Skeletal muscle tissue (tissue), 4 donors: ENCODE data around the gene SOCS7. TPM values are rescaled to one million over a fixed set of nuclear protein-coding genes. Genes with fewer than 3 reads are reported as not detected.

Source experiments
- H3K27ac ChIP-seq: one replicate; pipeline ENCODE4 v1.7.0; 2013; ENCODE audit warnings: mild to moderate bottlenecking, low read depth, low read length, inconsistent platforms
- H3K27me3 ChIP-seq, 3 donors: one replicate each; pipeline ENCODE4 v1.7.0; 2013; ENCODE audit warnings: low read length in 3 of 3; ENCODE audit not compliant: control insufficient read depth in 3 of 3, insufficient read depth in 3 of 3
- H3K36me3 ChIP-seq, 3 donors: one replicate each; pipeline ENCODE4 v1.7.0; 2013; ENCODE audit warnings: low read length in 3 of 3; ENCODE audit not compliant: control insufficient read depth in 3 of 3, insufficient read depth in 3 of 3
- H3K4me1 ChIP-seq, 3 donors: one replicate each; pipeline ENCODE4 v1.7.0; 2013; ENCODE audit warnings: low read length in 3 of 3, mild to moderate bottlenecking in 3 of 3; ENCODE audit not compliant: control insufficient read depth in 3 of 3, insufficient read depth in 3 of 3
- H3K4me3 ChIP-seq, 3 donors: one replicate each; pipeline ENCODE4 v1.7.0; 2013; ENCODE audit warnings: low read length in 3 of 3
- H3K9ac ChIP-seq, 3 donors: one replicate each; pipeline ENCODE4 v1.7.0; 2013; ENCODE audit warnings: low read length in 3 of 3, mild to moderate bottlenecking in 3 of 3, moderate library complexity in 2 of 3, low read depth in 1 of 3
- H3K9me3 ChIP-seq, 3 donors: one replicate each; pipeline ENCODE4 v1.7.0; 2013; ENCODE audit warnings: low read length in 3 of 3; ENCODE audit not compliant: control insufficient read depth in 3 of 3
- total RNA-seq: library from RNA; depleted of rRNA; stranded (reverse); fragments of >200 nt; gene quantifications from one replicate; pipeline ENCODE4 v1.2.3, GENCODE V29; 2014
- donor health status: Osteomylitis.

The SOCS7 gene
- total RNA-seq, 1 donor from 2014 or later, result 13.0 TPM

DNA sequence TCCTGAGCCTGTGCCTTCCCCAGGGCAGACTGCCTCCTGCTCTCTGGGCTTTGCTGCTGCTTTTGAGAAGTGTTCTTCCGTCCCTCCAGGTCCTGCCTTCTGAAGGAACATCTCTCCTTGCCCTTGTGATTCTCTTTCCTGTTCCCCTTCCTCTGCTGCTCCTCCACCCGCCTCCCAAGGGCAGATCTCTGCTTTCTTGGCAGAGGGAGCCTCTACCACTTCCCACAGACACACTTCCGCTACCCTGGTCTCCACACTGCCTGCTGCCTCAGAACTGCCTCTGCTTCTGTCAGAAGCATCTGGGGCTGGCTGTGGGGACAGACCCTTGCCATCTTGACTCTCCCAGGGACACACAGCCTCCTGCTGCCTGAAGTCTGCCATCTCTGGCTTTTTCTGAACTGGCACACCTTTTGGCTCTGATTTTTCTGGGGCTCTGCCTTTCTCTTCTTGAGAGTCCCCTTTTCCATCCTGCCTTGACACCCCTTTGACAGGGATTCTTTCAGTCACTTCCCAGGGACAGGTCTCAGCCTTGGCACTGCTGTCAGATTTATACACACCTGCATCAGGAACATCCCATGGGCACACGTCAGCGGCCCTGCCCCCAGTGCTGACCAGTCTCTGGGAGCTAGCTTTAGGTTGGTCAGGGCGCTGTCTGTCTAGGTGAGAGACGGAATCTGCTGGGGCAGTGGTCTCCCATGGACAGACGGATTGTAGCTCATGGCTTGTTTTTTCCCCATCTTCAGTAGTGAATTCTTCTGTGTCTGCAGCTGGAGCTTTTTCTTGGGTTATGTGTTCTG, 24.4 kb upstream of the SOCS7 start:
- no peak overlapping the region for H3K4me3 ChIP-seq
- H3K9me3 ChIP-seq, result no peaks in the 10 kb centered on the region
- peak overlapping the region in 1 of 3 donors; percentile 1 for H3K9ac ChIP-seq
- peaks cover 0 to 4% (median 0%) of the 10 kb centered on the region in 3 donors for H3K27me3 ChIP-seq
- no peak overlapping the region for H3K27ac ChIP-seq
- peaks cover 0 to 2% (median 0%) of the 10 kb centered on the region in 3 donors for H3K4me1 ChIP-seq
- H3K36me3 ChIP-seq, result peaks cover 0 to 7% (median 6%) of the 10 kb centered on the region in 3 donors

DNA sequence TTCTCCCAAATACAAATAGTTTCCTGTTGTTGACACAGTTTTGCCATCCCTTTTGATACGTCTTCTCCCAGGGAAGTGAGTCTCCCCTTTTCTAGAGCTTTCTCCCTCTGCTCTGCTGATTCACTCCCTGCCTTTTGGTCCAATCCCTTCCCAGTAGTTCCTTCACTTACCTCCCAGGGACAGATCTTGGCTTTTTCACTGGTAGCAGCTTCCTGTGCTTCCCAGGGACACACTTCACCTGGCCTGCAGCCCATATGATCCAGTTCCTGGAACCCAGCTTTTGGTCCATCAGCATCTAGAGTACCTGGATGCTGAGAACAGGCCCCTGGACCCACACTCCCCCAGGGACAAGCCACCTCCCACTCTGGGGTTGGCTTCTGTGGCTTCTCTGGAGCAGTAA, 23.7 kb upstream of the SOCS7 start:
- peaks cover 0 to 7% (median 3%) of the 10 kb centered on the region in 3 donors for H3K36me3 ChIP-seq
- H3K9ac ChIP-seq, result no peak overlapping the region
- no peaks in the 10 kb centered on the region for H3K9me3 ChIP-seq
- peaks cover 0 to 5% (median 0%) of the 10 kb centered on the region in 3 donors for H3K27me3 ChIP-seq
- no peak overlapping the region for H3K4me3 ChIP-seq
- peaks cover 0 to 2% (median 0%) of the 10 kb centered on the region in 3 donors for H3K4me1 ChIP-seq
- no peak overlapping the region for H3K27ac ChIP-seq

DNA sequence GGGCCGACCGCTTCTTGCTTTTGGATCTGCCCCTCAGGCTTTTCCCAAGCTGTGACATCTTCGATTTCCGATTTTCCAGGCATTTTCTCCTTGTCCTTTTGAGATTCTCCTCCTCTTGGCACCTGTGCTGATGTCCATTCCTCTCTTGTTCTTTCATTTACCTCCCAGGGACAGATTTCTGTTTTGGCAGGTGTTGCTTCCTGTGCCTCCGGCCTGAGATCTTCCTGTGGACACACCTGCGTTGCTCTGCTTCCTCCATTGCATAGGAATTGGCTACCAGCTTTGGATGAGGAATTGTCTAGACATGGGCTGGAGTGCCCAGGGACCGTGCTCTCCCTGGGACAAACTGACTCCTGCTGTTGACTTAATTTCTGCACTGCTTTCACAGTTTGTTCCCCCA, 23.0 kb upstream of the SOCS7 start:
- peaks cover 0 to 3% (median 0%) of the 10 kb centered on the region in 3 donors for H3K36me3 ChIP-seq
- no peak overlapping the region for H3K9ac ChIP-seq
- peaks cover 0 to 2% (median 0%) of the 10 kb centered on the region in 3 donors for H3K4me1 ChIP-seq
- no peak overlapping the region for H3K4me3 ChIP-seq
- no peak overlapping the region for H3K27ac ChIP-seq
- no peaks in the 10 kb centered on the region for H3K9me3 ChIP-seq
- peaks cover under 1 to 9% (median 2%) of the 10 kb centered on the region in 3 donors for H3K27me3 ChIP-seq

DNA sequence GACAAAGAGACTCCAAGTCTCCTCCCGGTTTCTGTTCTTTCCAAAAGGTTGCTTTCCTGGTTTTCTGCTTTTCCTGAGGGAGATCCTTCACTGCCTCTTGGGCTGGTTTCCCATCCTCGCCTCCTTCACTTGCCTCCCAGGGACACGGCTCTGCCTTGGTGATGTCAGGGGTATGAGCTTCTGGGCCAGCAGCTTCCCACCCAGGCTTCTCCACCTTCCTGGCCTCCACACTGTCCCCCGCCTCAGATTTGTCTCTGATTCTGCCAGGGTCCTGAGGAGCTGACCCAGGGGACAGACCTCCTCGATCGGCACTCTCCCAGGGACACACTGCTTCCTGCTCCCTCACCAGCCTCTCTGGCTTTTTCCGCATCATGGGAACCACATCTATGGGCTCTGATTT, 22.4 kb upstream of the SOCS7 start:
- Histone ChIP-seq H3K4me3 (no peak overlapping the region), H3K36me3 (no peaks in the 10 kb centered on the region), H3K4me1 (peaks cover 0 to 2% (median 0%) of the 10 kb centered on the region in 3 donors), H3K27me3 (peaks cover 3 to 16% (median 8%) of the 10 kb centered on the region in 3 donors), H3K9me3 (no peaks in the 10 kb centered on the region), H3K9ac (no peak overlapping the region), H3K27ac (no peak overlapping the region)

DNA sequence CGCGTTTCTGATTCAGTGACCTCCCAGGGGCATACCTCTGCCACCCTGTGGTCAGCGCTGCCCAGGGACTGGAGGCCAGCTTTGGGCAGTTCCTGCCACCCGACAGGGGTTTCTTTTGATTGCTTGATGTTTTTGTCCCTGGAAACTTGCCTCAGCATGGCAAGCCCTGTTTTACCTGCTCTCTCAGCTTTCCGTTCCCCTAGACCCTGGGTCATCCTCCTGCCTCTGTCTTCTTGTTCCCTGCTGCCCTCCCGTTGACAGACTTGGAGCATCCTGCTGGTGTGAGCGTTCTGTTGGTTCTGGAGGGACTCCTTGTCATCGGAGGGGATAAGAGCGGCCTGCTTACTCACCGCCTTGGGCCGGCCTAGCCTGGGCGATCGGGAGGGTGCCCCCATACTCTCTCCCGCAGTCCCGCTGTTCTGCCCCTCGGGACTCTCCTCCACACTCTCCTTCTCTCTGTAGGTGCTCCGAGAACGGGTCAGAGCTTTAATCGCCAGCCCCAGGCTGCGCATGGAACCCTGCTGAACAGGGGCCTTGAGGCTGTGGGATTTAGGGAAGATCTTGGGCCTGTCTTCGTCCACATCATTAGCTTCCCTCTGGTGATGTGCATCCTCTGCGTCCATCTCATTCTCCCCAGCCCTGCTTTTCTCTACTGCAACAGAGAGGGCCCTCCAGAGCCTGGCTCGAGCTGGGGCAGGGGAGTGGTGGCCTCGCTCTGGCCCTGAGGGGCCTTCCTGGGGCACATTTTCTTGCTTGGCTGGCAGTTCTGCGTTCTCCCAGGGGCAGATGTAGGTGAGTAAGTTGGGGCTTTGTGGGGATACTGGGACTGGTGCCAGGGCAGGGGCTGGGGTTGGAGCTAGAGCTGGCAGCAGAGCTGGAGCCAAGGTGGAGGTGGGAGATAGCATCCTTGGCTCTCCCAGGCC, 21.6 kb upstream of the SOCS7 start:
- H3K4me1 ChIP-seq, result peaks cover 0 to 2% (median 0%) of the 10 kb centered on the region in 3 donors
- no peak overlapping the region for H3K9ac ChIP-seq
- peaks cover 3 to 16% (median 12%) of the 10 kb centered on the region in 3 donors for H3K27me3 ChIP-seq
- no peak overlapping the region for H3K27ac ChIP-seq
- H3K36me3 ChIP-seq, result no peaks in the 10 kb centered on the region
- H3K9me3 ChIP-seq, result no peaks in the 10 kb centered on the region
- H3K4me3 ChIP-seq, result no peak overlapping the region

DNA sequence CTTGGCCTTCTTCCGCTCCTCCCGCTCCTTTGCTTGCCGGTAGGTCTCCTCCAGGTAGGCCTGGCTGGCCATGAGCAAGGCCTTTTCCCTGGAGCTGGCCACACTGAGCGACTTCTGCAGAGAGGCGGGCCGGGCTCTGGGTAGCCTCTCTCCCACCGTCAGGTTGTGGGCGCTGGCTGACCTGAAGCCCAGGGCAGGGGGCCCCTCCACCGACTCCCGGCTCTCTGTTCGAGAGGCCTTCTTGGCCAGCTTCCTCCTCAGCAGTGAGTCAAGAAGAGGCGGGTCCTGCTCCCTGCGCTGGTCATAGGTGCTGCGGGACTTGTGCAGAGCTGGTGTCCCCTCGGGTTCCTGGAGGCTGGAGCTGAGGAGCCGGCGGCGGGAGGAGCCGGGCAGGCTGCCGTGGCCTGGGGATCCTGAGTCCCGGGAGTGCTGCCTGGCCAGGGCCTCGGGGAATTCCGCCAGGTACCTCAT, 20.7 kb upstream of the SOCS7 start:
- Histone ChIP-seq H3K9me3 (no peaks in the 10 kb centered on the region), H3K27me3 (peaks cover 3 to 16% (median 12%) of the 10 kb centered on the region in 3 donors), H3K27ac (no peak overlapping the region)

DNA sequence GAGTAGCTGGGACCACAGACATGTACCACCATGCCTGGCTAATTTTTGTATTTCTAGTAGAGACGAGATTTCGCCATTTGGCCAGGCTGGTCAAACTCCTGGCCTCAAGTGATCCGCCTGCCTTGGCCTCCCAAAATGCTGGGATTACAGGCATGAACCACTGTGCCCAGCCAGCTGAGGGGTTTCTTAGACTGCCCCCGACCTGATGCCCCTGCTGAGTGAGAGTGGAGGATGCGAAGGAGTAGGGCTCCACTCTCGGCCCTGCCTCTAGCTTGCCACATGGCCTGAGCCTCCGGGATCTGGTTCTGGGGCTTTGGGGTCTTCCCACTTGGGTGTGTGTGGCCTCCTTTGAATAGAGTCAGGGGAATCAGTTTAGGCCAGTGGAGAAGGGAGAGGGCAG, 18.9 kb upstream of the SOCS7 start:
- H3K27ac ChIP-seq, result no peak overlapping the region
- no peak overlapping the region for H3K4me3 ChIP-seq
- H3K4me1 ChIP-seq, result peaks cover 0 to under 1% (median 0%) of the 10 kb centered on the region in 3 donors
- H3K27me3 ChIP-seq, result peaks cover 3 to 16% (median 12%) of the 10 kb centered on the region in 3 donors
- no peaks in the 10 kb centered on the region for H3K9me3 ChIP-seq
- no peak overlapping the region for H3K9ac ChIP-seq
- H3K36me3 ChIP-seq, result no peaks in the 10 kb centered on the region

More for the DNA sequence above, 20.7 kb upstream of the SOCS7 start:
- peaks cover 0 to 2% (median 0%) of the 10 kb centered on the region in 3 donors for H3K4me1 ChIP-seq
- no peak overlapping the region for H3K9ac ChIP-seq
- no peaks in the 10 kb centered on the region for H3K36me3 ChIP-seq
- no peak overlapping the region for H3K4me3 ChIP-seq

DNA sequence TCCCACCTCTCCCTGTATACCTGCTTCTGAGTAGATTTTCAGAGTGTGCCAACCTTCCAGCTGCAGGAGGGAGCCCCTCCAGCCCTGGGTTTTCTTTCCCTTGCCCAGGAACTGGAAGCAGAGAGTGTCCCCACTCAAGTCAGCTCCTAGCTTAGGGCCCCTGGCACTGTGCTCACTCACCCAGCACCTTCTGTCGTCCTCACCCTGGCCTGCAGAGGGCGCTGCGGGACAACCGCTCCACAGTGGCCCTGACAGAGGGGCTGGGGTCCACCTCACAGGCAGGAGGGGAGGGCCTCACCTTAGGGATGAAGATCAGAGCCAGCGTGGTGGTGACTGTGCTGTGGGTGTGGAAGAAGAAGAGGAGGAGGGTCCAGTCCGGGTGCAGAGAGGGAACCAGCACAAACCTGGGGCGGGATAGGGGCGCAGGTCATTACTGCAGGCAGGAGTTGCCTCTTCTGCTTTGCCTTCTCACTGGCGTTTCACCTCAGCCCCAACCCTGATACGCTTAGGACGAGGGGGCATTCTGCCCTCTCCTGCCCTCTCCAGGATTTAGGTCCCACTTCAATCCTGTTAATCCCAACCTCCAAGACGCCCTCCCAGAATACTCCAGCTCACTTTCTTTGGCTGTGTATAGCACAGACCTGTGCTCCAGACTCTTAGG, 17.9 kb upstream of the SOCS7 start:
- no peak overlapping the region for H3K9ac ChIP-seq
- peaks cover 3 to 16% (median 12%) of the 10 kb centered on the region in 3 donors for H3K27me3 ChIP-seq
- H3K27ac ChIP-seq, result no peak overlapping the region
- H3K9me3 ChIP-seq, result no peaks in the 10 kb centered on the region
- H3K4me1 ChIP-seq, result peaks cover 0 to 6% (median 5%) of the 10 kb centered on the region in 3 donors
- H3K4me3 ChIP-seq, result no peak overlapping the region
- no peaks in the 10 kb centered on the region for H3K36me3 ChIP-seq

DNA sequence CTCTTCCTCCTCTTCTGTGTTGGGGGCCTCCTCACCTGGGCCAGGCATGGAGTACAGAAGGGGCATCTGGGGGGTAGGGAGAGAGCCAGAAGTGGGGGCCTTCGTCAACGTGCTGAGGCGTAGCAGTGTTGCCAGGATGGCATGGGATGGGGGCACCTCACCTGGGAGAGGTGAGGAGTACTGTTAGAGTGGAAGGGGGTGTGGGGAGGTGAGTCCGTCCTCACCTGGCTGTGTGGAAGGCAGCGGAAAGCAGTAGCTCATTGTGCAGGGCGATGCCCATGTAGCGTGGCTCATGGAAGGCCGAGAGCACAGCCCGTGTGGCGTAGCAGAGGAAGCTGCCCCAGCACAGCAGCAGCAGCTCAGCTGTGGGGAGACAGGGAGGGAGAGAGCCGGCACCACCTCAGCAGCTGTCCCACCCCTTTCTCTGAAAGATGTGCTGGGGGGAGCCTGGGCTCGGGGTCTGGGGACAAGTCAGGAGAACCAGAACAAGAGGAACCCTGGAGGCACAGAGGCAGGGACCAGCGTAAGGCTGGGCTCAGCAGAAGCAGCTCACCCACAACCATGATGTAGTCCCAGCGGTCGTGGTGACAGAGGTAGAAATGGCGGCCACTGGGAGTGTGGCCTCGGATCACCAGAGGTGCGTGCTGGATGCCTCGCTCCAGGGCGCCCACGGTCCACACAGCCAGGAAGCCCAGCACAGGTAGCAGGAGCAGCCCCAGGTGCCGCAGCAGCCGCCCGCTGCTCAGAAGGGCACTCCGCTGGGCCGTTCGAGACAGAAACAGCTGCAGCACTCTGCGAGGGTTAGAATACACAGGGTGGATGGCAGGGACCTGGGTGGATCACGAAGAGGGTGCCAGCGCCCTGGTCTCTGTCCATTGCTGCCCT, 16.9 kb upstream of the SOCS7 start:
- H3K9ac ChIP-seq, result no peak overlapping the region
- H3K4me1 ChIP-seq, result peaks cover 0 to 6% (median 5%) of the 10 kb centered on the region in 3 donors
- H3K27ac ChIP-seq, result no peak overlapping the region
- no peak overlapping the region for H3K4me3 ChIP-seq
- peaks cover 3 to 16% (median 12%) of the 10 kb centered on the region in 3 donors for H3K27me3 ChIP-seq
- H3K9me3 ChIP-seq, result no peaks in the 10 kb centered on the region
- no peaks in the 10 kb centered on the region for H3K36me3 ChIP-seq
